HCT116 (cell line): ENCODE data around the gene PRSS57. TPM values are rescaled to one million over a fixed set of nuclear protein-coding genes. Genes with fewer than 3 reads are reported as not detected.
A peak's percentile ranks its signal among the peaks of the same experiment; 100 is the strongest.

Source experiments
- ATAC-seq: fragments of 200-7000 bp; cut with Tn5 transposase; 2 replicates; pipeline ENCODE4 v1.9.1; 2020; ENCODE audit warnings: mild to moderate bottlenecking, moderate library complexity
- BruUV-seq: library from RNA; stranded (reverse); fragments of 400-500 nt; replicated peaks from 2 replicates; lab custom pipeline; 2021; lab: Mats Ljungman, UMichigan
- CTCF ChIA-PET: fragments of 300-600 bp; sonication (Branson Sonifier 250); formaldehyde crosslinking; loops from one replicate; lab custom pipeline; 2021; ENCODE audit warnings: antibody characterized with exemption; lab: Charles Lee
- POLR2A ChIA-PET: fragments of 300-600, 350-600 bp; sonication (Branson Sonifier 250); formaldehyde crosslinking; loops from one replicate; lab custom pipeline; 2021; ENCODE audit warnings: antibody characterized with exemption; lab: Charles Lee
- RAD21 ChIA-PET, 2 experiments: fragments of 300-600 bp; sonication (Branson Sonifier 250); formaldehyde crosslinking; loops; one replicate each; lab custom pipeline; 2023; ENCODE audit warnings: low total read pairs in 2 of 2; ENCODE audit not compliant: uncharacterized antibody in 2 of 2, unreplicated experiment in 2 of 2, low non-redundant PET in 1 of 2; lab: Charles Lee
- DNase-seq: peaks from one replicate; pipeline ENCODE4 v3.0.0-alpha.2; 2010; ENCODE audit warnings: low read depth, low spot score
- H2AFZ ChIP-seq: fragments of 200-600 bp; shearing (Covaris generic), sonication (generic); 2 replicates; pipeline ENCODE4 v1.6.1; 2017; ENCODE audit warnings: low read depth, mixed run types, mixed read lengths, antibody characterized with exemption, low read length; ENCODE audit not compliant: poor library complexity, severe bottlenecking
- H3K27ac ChIP-seq: 2 replicates; pipeline ENCODE4 v1.5.1; 2012; ENCODE audit warnings: low read depth, low read length
- H3K27me3 ChIP-seq: fragments of 200-600 bp; sonication (generic); 2 replicates; pipeline ENCODE4 v1.6.1; 2016; ENCODE audit warnings: mixed run types, low read length, mixed read lengths; ENCODE audit not compliant: insufficient read depth
- H3K36me3 ChIP-seq, 2 experiments: fragments of 200-500 bp in 1 of 2; fragments of 200-600 bp in 1 of 2; sonication (Bioruptor generic) in 1 of 2; sonication (generic) in 1 of 2; 2 replicates each; pipeline versions ENCODE4 v1.5.1 to v1.6.1; 2014 to 2016; ENCODE audit warnings: low read length in 2 of 2, inconsistent platforms in 1 of 2, mixed read lengths in 1 of 2, mixed run types in 1 of 2; ENCODE audit not compliant: insufficient read depth in 2 of 2, control insufficient read depth in 1 of 2
- H3K4me1 ChIP-seq, 2 experiments: fragments of 200-600 bp in 1 of 2; sonication (generic) in 1 of 2; 2 replicates each; pipeline versions ENCODE4 v1.5.1 to v1.6.1; 2012 to 2017; ENCODE audit warnings: low read length in 2 of 2, inconsistent platforms in 1 of 2, mild to moderate bottlenecking in 1 of 2, mixed read lengths in 1 of 2, mixed run types in 1 of 2, moderate library complexity in 1 of 2; ENCODE audit not compliant: insufficient read depth in 2 of 2, control insufficient read depth in 1 of 2
- H3K4me2 ChIP-seq: fragments of 200-600 bp; sonication (generic); 2 replicates; pipeline ENCODE4 v1.6.1; 2017; ENCODE audit warnings: mixed run types, low read length, mixed read lengths
- H3K4me3 ChIP-seq, 2 experiments: fragments of 200-600 bp in 1 of 2; sonication (generic) in 1 of 2; replicated peaks in 1 of 2; 2 replicates each; pipeline ENCODE4 v1.5.1; 2011 to 2016; ENCODE audit warnings: low read length in 2 of 2, control low read depth in 1 of 2, low read depth in 1 of 2, mild to moderate bottlenecking in 1 of 2, mixed read lengths in 1 of 2, mixed run types in 1 of 2
- H3K79me2 ChIP-seq: fragments of 200-600 bp; sonication (generic); 2 replicates; pipeline ENCODE4 v1.6.1; 2017; ENCODE audit warnings: mild to moderate bottlenecking, mixed run types, low read length, moderate library complexity, mixed read lengths; ENCODE audit not compliant: insufficient read depth
- H3K9ac ChIP-seq: fragments of 200-600 bp; sonication (generic); 2 replicates; pipeline ENCODE4 v1.6.1; 2016; ENCODE audit warnings: low read length, mixed read lengths
- H3K9me2 ChIP-seq: fragments of 200-600 bp; sonication (generic), shearing (Covaris generic); 2 replicates; pipeline ENCODE4 v1.6.1; 2017; ENCODE audit warnings: mixed run types, mild to moderate bottlenecking, moderate library complexity; ENCODE audit not compliant: insufficient read depth
- H3K9me3 ChIP-seq, 2 experiments: fragments of 200-500 bp in 1 of 2; fragments of 200-600 bp in 1 of 2; sonication (Bioruptor generic) in 1 of 2; sonication (generic) in 1 of 2; 2 replicates each; pipeline ENCODE4 v1.6.1; 2014 to 2017; ENCODE audit warnings: low read length in 2 of 2, mixed read lengths in 2 of 2, inconsistent platforms in 1 of 2, low read depth in 1 of 2, mild to moderate bottlenecking in 1 of 2, mixed run types in 1 of 2, moderate library complexity in 1 of 2; ENCODE audit not compliant: control insufficient read depth in 1 of 2, insufficient read depth in 1 of 2
- H4K20me1 ChIP-seq: fragments of 200-600 bp; sonication (generic), shearing (Covaris generic); 2 replicates; pipeline ENCODE4 v1.6.1; 2017; ENCODE audit warnings: mixed run types, mild to moderate bottlenecking, moderate library complexity; ENCODE audit not compliant: insufficient read depth
- CBX3 ChIP-seq: IDR thresholded peaks from 2 replicates; pipeline ENCODE4 v1.6.1; 2012; ENCODE audit warnings: low read depth
- CEBPB ChIP-seq: IDR thresholded peaks from 2 replicates; pipeline ENCODE4 v1.6.1; 2012; ENCODE audit warnings: low read depth
- EGR1 ChIP-seq: IDR thresholded peaks from 2 replicates; pipeline ENCODE4 v1.6.1; 2012; ENCODE audit warnings: low read depth
- EZH2 ChIP-seq: fragments of 200-600 bp; sonication (generic); IDR thresholded peaks from 2 replicates; pipeline ENCODE4 v1.6.1; 2017; ENCODE audit warnings: antibody characterized with exemption, mixed run types
- EZH2phosphoT487 ChIP-seq: fragments of 200-600 bp; IDR thresholded peaks from 2 replicates; pipeline ENCODE4 v1.6.1; 2018; ENCODE audit warnings: antibody characterized with exemption, borderline replicate concordance
- JUND ChIP-seq: IDR thresholded peaks from 2 replicates; pipeline ENCODE4 v1.6.1; 2012
- SIN3A ChIP-seq: IDR thresholded peaks from 2 replicates; pipeline ENCODE4 v1.6.1; 2012; ENCODE audit warnings: low read depth
- SP1 ChIP-seq: IDR thresholded peaks from 2 replicates; pipeline ENCODE4 v1.6.1; 2012; ENCODE audit warnings: low read depth
- SRF ChIP-seq: IDR thresholded peaks from 2 replicates; pipeline ENCODE4 v1.6.1; 2012; ENCODE audit warnings: low read depth
- intact Hi-C: fragments of 100-400 bp; cut with micrococcal nuclease; formaldehyde crosslinking; loops from 2 replicates; pipeline ENCODE4 v1.10.0; 2022
- total RNA-seq: library from RNA; stranded (reverse); gene quantifications from one replicate; pipeline ENCODE4 v1.2.1, GENCODE V29; 2021; ENCODE audit not compliant: unreplicated experiment
- TF ChIP-seq, protein P1 (sequence below): IDR thresholded peaks from 2 replicates; pipeline ENCODE4 v1.6.1; 2012; ENCODE audit warnings: low read depth

PRSS57 gene
- total RNA-seq, 1 experiment from 2014 or later = not detected

DNA sequence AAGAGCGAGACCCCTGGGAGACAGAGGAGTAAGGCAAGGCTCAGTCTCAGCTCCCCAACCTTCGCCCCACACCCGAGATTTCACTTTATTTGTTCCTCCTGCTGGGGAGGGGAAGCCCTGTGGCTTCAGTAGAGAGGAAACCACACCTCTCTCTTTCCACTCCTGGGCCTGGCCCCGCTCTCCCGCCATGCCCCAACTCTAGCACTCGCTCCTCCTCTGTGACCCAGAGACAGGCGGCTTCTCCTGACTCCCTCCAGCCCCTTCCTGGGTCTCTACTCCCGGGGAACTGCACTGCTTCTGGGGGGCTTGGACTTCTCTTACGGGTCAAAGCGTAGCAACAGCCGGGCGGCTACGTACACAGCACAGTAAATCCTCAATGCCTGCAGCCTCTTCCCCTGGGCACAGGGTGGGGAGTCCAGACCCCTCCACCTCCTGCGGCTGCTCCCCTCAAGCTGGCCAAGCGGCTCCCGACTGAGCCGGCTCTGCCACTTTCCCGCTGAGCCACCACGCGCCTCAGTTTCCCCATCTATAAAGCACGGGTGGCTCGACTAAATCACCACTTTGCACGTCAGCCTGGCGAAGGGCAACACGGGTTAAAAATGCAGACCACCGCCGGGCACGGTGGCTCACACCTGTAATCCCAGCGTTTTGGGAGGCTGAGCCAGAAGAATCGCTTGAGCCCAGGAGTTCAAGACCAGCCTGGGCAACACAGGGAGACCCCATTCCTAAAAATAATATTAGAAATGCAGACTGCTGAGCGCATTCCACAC, 33.6 kb downstream of the PRSS57 start:
- Histone ChIP-seq H4K20me1 (peaks cover 5% of the 10 kb centered on the region; the same call in 1 of the 2 replicates), H2AFZ (no peak overlapping the region), H3K4me1 (peaks cover 18 to 35% of the 10 kb centered on the region in 2 experiments), H3K4me3 (peak overlapping the region; percentile 64 to 96), H3K27me3 (no peaks in the 10 kb centered on the region), H3K79me2 (peaks cover 63% of the 10 kb centered on the region), H3K9me3 (no peaks in the 10 kb centered on the region), H3K4me2 (peak overlapping the region; percentile 99), H3K36me3 (peaks cover 3 to 21% of the 10 kb centered on the region in 2 experiments; a peak in 2 of 4 replicates), H3K9ac (peak overlapping the region; percentile 98), H3K9me2 (no peaks in the 10 kb centered on the region), H3K27ac (peak overlapping the region; percentile 99)
- intact Hi-C loops = loop anchor here (2.0 kb wide), 1 partner anchor 135 kb away; the partner anchor contains the start of gene PTBP1
- TSS peak; percentile 67 for BruUV-seq
- ChIA-PET POLR2A (no interaction called here), CTCF (no interaction called here), RAD21 (no interaction called here)
- DNase-seq = no peak
- ATAC-seq = no peak
- TF ChIP-seq, protein P1, sequence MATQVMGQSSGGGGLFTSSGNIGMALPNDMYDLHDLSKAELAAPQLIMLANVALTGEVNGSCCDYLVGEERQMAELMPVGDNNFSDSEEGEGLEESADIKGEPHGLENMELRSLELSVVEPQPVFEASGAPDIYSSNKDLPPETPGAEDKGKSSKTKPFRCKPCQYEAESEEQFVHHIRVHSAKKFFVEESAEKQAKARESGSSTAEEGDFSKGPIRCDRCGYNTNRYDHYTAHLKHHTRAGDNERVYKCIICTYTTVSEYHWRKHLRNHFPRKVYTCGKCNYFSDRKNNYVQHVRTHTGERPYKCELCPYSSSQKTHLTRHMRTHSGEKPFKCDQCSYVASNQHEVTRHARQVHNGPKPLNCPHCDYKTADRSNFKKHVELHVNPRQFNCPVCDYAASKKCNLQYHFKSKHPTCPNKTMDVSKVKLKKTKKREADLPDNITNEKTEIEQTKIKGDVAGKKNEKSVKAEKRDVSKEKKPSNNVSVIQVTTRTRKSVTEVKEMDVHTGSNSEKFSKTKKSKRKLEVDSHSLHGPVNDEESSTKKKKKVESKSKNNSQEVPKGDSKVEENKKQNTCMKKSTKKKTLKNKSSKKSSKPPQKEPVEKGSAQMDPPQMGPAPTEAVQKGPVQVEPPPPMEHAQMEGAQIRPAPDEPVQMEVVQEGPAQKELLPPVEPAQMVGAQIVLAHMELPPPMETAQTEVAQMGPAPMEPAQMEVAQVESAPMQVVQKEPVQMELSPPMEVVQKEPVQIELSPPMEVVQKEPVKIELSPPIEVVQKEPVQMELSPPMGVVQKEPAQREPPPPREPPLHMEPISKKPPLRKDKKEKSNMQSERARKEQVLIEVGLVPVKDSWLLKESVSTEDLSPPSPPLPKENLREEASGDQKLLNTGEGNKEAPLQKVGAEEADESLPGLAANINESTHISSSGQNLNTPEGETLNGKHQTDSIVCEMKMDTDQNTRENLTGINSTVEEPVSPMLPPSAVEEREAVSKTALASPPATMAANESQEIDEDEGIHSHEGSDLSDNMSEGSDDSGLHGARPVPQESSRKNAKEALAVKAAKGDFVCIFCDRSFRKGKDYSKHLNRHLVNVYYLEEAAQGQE = no peak
- TF ChIP-seq CEBPB = no peak
- TF ChIP-seq EZH2phosphoT487 = no peak
- no peak for TF ChIP-seq JUND
- TF ChIP-seq SIN3A = no peak
- TF ChIP-seq SRF = no peak
- TF ChIP-seq EZH2 = no peak
- no peak for TF ChIP-seq SP1
- no peak for TF ChIP-seq CBX3
- no peak for TF ChIP-seq EGR1
